ENCODE data around the gene PRR29. TPM values are rescaled to one million over a fixed set of nuclear protein-coding genes. Genes with fewer than 3 reads are reported as not detected.

PRR29 gene
- total RNA-seq, 1 experiment from 2014 or later = 0.85 TPM

DNA sequence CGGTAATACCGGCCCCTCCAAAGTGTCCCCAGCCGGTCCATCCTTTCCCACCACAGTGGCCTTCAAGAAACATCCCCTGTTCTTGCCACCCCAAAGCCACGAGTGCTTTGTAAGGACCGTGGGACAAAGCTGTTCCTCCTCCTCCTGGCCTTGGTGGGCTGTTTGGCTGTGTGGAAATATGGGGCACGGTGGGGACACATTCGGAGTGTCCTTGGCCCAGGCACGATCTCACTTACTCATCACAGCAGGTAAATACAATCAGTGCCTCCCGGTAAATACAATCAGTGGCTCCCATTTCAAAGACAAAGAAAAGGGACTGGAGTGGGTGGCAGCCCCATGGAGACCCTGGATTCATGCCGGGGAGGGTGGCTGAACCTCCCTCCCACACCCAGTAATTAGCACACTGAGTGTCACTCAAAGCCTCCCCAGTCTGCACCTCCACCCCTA, 35.8 kb upstream of the PRR29 start (continued):
- TF ChIP-seq OVOL2 (CRISPR knock-in tag; IDR thresholded peaks at IDR 0.05; ENCODE audit: borderline replicate concordance) (no peak), HMGA2 (CRISPR knock-in tag; IDR thresholded peaks at IDR 0.05) (no peak), SMAD3 (CRISPR knock-in tag; IDR thresholded peaks at IDR 0.05; ENCODE audit: borderline replicate concordance) (no peak), FOXP1 (CRISPR knock-in tag; IDR thresholded peaks at IDR 0.05; ENCODE audit: borderline replicate concordance) (no peak), ZNF219 (CRISPR knock-in tag; IDR thresholded peaks at IDR 0.05; ENCODE audit: borderline replicate concordance) (no peak), NR1H2 (CRISPR knock-in tag; IDR thresholded peaks at IDR 0.05) (no peak), CREB1 (CRISPR knock-in tag; IDR thresholded peaks at IDR 0.05) (no peak), ZNF423 (CRISPR knock-in tag; IDR thresholded peaks at IDR 0.05) (no peak)
- TF ChIP-seq, protein P1, sequence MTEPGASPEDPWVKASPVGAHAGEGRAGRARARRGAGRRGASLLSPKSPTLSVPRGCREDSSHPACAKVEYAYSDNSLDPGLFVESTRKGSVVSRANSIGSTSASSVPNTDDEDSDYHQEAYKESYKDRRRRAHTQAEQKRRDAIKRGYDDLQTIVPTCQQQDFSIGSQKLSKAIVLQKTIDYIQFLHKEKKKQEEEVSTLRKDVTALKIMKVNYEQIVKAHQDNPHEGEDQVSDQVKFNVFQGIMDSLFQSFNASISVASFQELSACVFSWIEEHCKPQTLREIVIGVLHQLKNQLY (CRISPR knock-in tag; IDR thresholded peaks at IDR 0.05) = no peak
- TF ChIP-seq, protein P2, sequence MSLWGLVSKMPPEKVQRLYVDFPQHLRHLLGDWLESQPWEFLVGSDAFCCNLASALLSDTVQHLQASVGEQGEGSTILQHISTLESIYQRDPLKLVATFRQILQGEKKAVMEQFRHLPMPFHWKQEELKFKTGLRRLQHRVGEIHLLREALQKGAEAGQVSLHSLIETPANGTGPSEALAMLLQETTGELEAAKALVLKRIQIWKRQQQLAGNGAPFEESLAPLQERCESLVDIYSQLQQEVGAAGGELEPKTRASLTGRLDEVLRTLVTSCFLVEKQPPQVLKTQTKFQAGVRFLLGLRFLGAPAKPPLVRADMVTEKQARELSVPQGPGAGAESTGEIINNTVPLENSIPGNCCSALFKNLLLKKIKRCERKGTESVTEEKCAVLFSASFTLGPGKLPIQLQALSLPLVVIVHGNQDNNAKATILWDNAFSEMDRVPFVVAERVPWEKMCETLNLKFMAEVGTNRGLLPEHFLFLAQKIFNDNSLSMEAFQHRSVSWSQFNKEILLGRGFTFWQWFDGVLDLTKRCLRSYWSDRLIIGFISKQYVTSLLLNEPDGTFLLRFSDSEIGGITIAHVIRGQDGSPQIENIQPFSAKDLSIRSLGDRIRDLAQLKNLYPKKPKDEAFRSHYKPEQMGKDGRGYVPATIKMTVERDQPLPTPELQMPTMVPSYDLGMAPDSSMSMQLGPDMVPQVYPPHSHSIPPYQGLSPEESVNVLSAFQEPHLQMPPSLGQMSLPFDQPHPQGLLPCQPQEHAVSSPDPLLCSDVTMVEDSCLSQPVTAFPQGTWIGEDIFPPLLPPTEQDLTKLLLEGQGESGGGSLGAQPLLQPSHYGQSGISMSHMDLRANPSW (CRISPR knock-in tag; conservative IDR thresholded peaks at IDR 0.05; ENCODE audit: low read depth) = no peak
- TF ChIP-seq, protein P3, sequence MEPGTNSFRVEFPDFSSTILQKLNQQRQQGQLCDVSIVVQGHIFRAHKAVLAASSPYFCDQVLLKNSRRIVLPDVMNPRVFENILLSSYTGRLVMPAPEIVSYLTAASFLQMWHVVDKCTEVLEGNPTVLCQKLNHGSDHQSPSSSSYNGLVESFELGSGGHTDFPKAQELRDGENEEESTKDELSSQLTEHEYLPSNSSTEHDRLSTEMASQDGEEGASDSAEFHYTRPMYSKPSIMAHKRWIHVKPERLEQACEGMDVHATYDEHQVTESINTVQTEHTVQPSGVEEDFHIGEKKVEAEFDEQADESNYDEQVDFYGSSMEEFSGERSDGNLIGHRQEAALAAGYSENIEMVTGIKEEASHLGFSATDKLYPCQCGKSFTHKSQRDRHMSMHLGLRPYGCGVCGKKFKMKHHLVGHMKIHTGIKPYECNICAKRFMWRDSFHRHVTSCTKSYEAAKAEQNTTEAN (CRISPR knock-in tag; IDR thresholded peaks at IDR 0.05) = no peak

DNA sequence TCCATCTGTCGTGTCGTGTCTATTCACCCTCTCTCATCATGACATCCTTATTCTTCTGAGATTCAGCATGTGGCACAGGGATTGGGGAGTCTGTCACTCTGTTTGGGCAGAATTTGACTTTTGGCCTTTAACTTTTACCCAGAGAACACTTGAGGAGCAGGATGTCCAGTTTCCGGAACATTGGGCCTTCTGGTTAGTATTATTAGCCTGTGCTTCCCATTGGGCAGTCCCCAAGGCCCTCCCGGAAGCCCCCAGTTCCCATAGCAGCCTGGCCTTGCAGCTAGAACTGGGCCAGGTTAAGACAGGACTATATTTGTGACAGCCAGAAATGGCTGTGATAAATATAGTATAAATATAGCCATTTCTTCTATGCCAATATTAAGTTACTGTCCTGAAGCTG, 35.0 kb upstream of the PRR29 start:
- Mint-ChIP-seq H3K4me1 (peaks cover 20% of the 10 kb centered on the region), H3K27ac (no peak overlapping the region), H3K9me3 (no peaks in the 10 kb centered on the region), H3K27me3 (ENCODE audit: low read depth) (no peaks in the 10 kb centered on the region; the same call in 1 of the 2 replicates), H3K4me3 (no peak overlapping the region), H3K36me3 (no peaks in the 10 kb centered on the region)
- CTCF ChIA-PET = interaction anchor here (1.4 to 4.0 kb wide), 2 partner anchors 12 to 24 kb away, joined by 3 to 26 read pairs; no protein-coding TSS in a partner anchor
- DNase-seq (ENCODE audit: low spot score) = no peak
- no peak for TF ChIP-seq EMX1 (CRISPR knock-in tag; IDR thresholded peaks at IDR 0.05)
- TF ChIP-seq SMAD4 (CRISPR knock-in tag; IDR thresholded peaks at IDR 0.05) = no peak
- TF ChIP-seq RORB (CRISPR knock-in tag; IDR thresholded peaks at IDR 0.05) = no peak
- no peak for TF ChIP-seq NFYB (CRISPR knock-in tag; conservative IDR thresholded peaks at IDR 0.05; ENCODE audit: low read depth)
- TF ChIP-seq, protein P1 (CRISPR knock-in tag; IDR thresholded peaks at IDR 0.05) = no peak
- TF ChIP-seq, protein P4, sequence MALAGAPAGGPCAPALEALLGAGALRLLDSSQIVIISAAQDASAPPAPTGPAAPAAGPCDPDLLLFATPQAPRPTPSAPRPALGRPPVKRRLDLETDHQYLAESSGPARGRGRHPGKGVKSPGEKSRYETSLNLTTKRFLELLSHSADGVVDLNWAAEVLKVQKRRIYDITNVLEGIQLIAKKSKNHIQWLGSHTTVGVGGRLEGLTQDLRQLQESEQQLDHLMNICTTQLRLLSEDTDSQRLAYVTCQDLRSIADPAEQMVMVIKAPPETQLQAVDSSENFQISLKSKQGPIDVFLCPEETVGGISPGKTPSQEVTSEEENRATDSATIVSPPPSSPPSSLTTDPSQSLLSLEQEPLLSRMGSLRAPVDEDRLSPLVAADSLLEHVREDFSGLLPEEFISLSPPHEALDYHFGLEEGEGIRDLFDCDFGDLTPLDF (CRISPR knock-in tag; IDR thresholded peaks at IDR 0.05) = no peak
- TF ChIP-seq ZNF219 (CRISPR knock-in tag; IDR thresholded peaks at IDR 0.05; ENCODE audit: borderline replicate concordance) = no peak
- TF ChIP-seq JUN (CRISPR knock-in tag; IDR thresholded peaks at IDR 0.05) = no peak
- no peak for TF ChIP-seq FOXJ3 (CRISPR knock-in tag; IDR thresholded peaks at IDR 0.05; ENCODE audit: borderline replicate concordance)
- TF ChIP-seq ZNF416 (CRISPR knock-in tag; IDR thresholded peaks at IDR 0.05) = no peak
- no peak for ATAC-seq
- POLR2A ChIA-PET = no interaction called here

Data from WTC11 (cell line).